D721Med (cell line): ENCODE measurements around the gene LSP1.

Experiments used
- DNase-seq: peaks from one replicate; pipeline ENCODE4 v3.0.0; 2011; ENCODE audit warnings: low spot score; ENCODE audit not compliant: insufficient read length
- FAIRE-seq: peaks from 2 replicates; lab custom pipeline; 2011; peaks lifted over from hg19 to GRCh38; lab: Jason Lieb, UNC
- CTCF ChIP-seq: IDR thresholded peaks from 2 replicates; pipeline ENCODE4 v1.5.1; 2012; ENCODE audit warnings: mild to moderate bottlenecking, control low read depth; ENCODE audit not compliant: insufficient read depth; ENCODE audit errors: missing control alignments

The LSP1 gene

DNA sequence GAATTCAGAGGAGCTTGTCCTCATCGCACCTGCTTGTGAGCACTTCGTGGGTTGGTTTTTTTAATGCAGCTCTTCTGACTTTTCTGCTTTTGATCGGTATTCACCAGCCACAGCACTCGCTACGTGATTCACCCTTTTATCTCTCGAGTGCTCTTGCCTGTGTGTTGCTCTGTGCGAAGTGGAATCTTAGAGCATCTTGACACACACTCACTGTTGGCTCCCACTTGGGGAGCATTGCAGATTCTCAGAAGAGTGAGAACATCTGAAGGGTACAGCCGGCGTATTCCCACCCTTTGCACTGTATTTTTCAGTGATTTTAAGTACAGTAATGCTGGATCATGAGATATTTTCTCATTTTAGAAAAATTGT, 77.6 kb downstream of the LSP1 start:
- DNase-seq, result no peak
- FAIRE-seq, result no peak
- TF ChIP-seq CTCF, result no peak

DNA sequence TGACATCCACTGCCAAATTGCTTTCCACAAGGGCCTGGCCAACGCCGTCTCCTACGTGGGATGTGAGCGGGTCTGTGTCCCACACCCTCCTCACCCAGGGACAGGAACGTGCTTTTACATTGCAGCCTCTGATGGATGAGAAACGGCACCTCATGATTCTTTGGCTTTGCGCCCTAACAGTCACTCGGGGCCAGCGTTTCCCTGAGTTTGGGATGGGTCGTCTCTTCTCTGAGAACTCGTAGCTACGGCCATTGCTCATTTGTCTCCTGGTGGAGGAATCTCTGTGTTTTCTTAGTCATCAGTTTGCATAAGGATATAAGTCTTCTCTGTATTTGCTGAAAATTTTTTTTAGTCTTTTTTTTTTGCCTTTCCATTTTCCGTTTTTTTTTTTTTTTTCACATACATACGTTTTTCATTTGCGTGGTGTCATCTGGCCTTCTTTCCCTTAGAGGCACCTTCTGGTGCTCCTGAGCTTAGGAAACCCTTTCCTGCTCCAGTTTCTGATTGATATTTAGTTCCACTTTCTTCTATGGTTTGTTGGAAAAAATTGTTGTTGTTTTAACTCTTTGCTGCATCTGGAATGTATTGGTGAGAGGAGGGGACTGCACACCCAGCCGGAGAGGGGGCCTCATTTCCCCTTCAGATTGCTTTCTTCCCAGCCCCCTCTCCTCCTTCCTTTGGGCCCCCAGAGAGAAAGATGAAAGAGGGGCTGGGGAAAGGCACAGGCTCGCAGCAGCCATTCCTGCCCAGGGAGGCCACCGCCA, 78.6 kb downstream of the LSP1 start:
- no peak for TF ChIP-seq CTCF
- DNase-seq, result no peak
- FAIRE-seq, result no peak

- TF ChIP-seq CTCF, result no peak
- FAIRE-seq, result no peak
- DNase-seq, result no peak
Observed at GRCh38 chr11:1932105-1932480, 79.2 kb downstream of the LSP1 start.

GRCh38 chr11:1932681-1933080, 79.8 kb downstream of the LSP1 start:
- TF ChIP-seq CTCF, result no peak
- DNase-seq (no peak), FAIRE-seq (no peak)

DNA sequence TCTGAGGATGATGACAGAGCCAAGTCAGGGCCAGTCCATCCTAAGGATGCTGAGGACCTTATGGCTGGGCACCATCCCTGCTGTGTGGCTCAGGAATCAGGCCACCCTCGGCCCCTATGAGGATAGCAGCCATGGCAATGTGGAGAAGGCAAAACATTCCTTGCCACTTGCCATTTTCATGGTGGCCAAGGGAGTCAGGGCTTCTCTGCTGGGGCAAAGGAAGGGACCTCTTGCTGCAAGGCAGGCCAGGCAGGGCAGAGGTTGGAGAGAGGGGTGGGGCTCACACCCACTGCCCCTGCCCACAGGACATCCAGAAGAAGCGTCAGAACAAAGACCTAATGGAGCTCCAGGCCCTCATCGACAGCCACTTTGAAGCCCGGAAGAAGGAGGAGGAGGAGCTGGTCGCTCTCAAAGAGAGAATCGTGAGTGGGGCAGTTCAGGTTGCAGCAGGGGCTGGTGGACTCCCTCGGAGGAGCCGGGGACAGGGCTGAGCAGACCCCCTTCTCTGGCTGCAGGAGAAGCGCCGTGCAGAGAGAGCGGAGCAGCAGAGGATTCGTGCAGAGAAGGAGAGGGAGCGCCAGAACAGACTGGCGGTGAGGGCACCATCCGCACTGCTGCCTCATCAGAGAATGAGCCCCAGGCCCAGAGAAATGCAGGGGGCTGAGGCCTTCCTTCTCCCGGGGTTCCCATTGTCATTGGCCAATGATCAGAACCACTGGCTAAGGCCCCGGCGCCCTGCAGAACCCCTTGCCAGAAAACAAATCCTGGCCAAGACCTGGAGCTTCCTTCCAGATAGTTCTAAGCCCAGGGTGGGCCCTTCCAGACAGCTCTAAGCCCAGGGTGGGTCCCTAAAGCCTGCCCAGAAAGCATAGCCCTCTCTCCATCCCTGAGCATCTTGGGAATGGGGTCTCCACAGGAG, 80.8 kb downstream of the LSP1 start:
- no peak for DNase-seq
- no peak for TF ChIP-seq CTCF
- no peak for FAIRE-seq

GRCh38 chr11:1934335-1935155, 81.7 kb downstream of the LSP1 start:
- no peak for DNase-seq
- no peak for FAIRE-seq
- no peak for TF ChIP-seq CTCF
